ENCODE results near the gene FXYD7.

GRCh38 chr19:35136231-35136630 is 6.8 kb upstream of the FXYD7 start:
- TF ChIP-seq EZH2 (IDR thresholded peaks at IDR 0.05; ENCODE audit: insufficient read depth, poor library complexity, severe bottlenecking) (no peak), EZH2phosphoT487 (IDR thresholded peaks at IDR 0.05; ENCODE audit: insufficient read depth, low read depth) (no peak)

Data from GM23248 (cell line).